SK-N-MC (cell line): ENCODE measurements around the gene DERA.
A peak's percentile ranks its signal among the peaks of the same experiment; 100 is the strongest.

Experiments used
- DNase-seq: peaks from one replicate; pipeline ENCODE4 v3.0.0-alpha.2; 2011; ENCODE audit warnings: low read depth, low spot score
- H3K27ac ChIP-seq: fragments of 200-600 bp; sonication (generic); 2 replicates; pipeline ENCODE4 v1.5.1; 2016; ENCODE audit warnings: mixed run types
- H3K36me3 ChIP-seq: fragments of 200-600 bp; sonication (generic); 2 replicates; pipeline ENCODE4 v1.6.1; 2017; ENCODE audit warnings: antibody characterized with exemption, low read length, mixed read lengths; ENCODE audit not compliant: insufficient read depth
- H3K4me3 ChIP-seq: fragments of 200-600 bp; sonication (generic); 2 replicates; pipeline ENCODE4 v1.5.1; 2016
- H3K9ac ChIP-seq: fragments of 200-600 bp; sonication (generic); 2 replicates; pipeline ENCODE4 v1.8.0; 2017; ENCODE audit warnings: mixed run types, mixed read lengths; ENCODE audit not compliant: insufficient read length
- H3K9me3 ChIP-seq: fragments of 200-600 bp; sonication (generic); 2 replicates; pipeline ENCODE4 v1.6.1; 2017; ENCODE audit warnings: low read depth, mild to moderate bottlenecking, antibody characterized with exemption, low read length, moderate library complexity, mixed read lengths
- EZH2 ChIP-seq: fragments of 200-600 bp; sonication (generic); IDR thresholded peaks from one replicate; pipeline ENCODE4 v1.6.1; 2017; ENCODE audit warnings: antibody characterized with exemption
- FOXP2 ChIP-seq: optimal IDR thresholded peaks from 2 replicates; pipeline ENCODE3; 2011; ENCODE audit warnings: mild to moderate bottlenecking, moderate library complexity; ENCODE audit not compliant: insufficient read depth; ENCODE audit errors: extremely low read length, control extremely low read depth
- POLR2AphosphoS5 ChIP-seq: IDR thresholded peaks from 2 replicates; pipeline ENCODE4 v1.6.1; 2012; ENCODE audit warnings: mild to moderate bottlenecking, low read depth, low read length, borderline replicate concordance

Gene DERA

DNA sequence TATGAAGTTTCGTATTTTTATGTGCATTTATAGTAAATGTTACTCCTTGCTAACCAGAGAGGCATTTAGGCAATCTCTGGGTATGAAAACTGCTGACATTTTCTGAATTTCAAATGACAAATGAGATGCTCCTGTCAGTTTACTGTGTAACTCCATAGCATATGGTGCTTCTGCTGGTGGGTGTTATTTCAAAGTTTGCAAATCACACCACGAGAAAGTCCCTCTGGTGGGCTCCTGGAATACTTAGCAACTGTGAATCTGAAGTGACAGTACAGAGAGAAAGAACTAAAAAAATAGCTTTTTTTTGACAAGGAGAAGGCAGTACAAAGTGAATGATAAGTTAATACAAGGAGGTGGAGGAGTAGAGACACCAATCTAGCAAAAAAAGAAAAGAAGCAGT lies 161.5 kb downstream of the DERA start:
- TF ChIP-seq FOXP2 (no peak), POLR2AphosphoS5 (no peak), EZH2 (no peak)
- H3K36me3 ChIP-seq: no peaks in the 10 kb centered on the region
- no peak overlapping the region for H3K4me3 ChIP-seq
- no peak overlapping the region for H3K9ac ChIP-seq
- DNase-seq: no peak
- no peaks in the 10 kb centered on the region for H3K9me3 ChIP-seq
- H3K27ac ChIP-seq: no peak overlapping the region

DNA sequence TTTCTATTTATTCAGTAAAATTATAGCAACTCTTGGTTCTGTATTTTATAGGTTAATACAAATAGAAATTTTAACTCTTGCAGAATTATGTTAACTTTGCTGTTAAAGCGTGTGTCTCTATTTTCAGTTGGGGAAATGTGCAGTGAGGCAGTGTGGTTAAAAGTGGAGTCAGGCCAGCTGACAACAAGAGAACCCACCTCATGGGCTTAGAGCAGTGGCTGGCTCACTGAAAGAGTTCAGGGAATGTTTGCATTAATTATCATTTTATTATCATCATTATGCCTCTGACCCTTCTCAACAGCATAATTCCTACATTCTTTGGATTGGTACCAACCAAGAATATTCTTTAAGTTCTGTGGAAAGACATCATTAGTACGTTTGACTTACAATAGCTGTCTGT lies 163.8 kb downstream of the DERA start:
- no peak overlapping the region for H3K27ac ChIP-seq
- H3K4me3 ChIP-seq: no peak overlapping the region
- H3K36me3 ChIP-seq: no peaks in the 10 kb centered on the region
- TF ChIP-seq EZH2: no peak
- TF ChIP-seq FOXP2: no peak
- no peak for TF ChIP-seq POLR2AphosphoS5
- no peak for DNase-seq
- no peaks in the 10 kb centered on the region for H3K9me3 ChIP-seq
- no peak overlapping the region for H3K9ac ChIP-seq

DNA sequence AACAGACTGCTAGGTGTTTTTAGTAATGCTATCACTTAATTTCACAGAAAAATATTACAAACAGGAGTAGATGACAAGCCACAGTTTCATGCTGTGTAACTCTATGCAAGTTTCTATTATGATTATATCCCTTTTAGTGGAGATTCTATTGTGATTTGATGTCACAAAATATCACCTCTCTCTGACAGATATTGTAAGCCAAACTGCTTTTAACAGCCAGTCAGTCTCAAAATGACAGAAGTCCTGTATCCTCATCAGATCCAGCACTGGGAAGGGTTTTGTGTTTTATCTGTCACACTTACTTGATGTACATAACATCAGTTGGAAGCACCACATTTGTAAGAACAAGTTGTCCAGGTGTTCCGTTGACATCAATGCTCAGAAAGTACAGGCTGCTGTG lies 164.8 kb downstream of the DERA start:
- no peaks in the 10 kb centered on the region for H3K36me3 ChIP-seq
- H3K9ac ChIP-seq: no peak overlapping the region
- no peak overlapping the region for H3K27ac ChIP-seq
- H3K9me3 ChIP-seq: no peaks in the 10 kb centered on the region
- no peak for DNase-seq
- no peak for TF ChIP-seq FOXP2
- no peak for TF ChIP-seq POLR2AphosphoS5
- TF ChIP-seq EZH2: no peak
- no peak overlapping the region for H3K4me3 ChIP-seq

- H3K27ac ChIP-seq: no peak overlapping the region
- no peak overlapping the region for H3K9ac ChIP-seq
- H3K36me3 ChIP-seq: no peaks in the 10 kb centered on the region
- no peak overlapping the region for H3K4me3 ChIP-seq
- DNase-seq: peak; percentile 28
- no peaks in the 10 kb centered on the region for H3K9me3 ChIP-seq
- no peak for TF ChIP-seq EZH2
- TF ChIP-seq POLR2AphosphoS5: no peak
Observed at GRCh38 chr12:16076557-16076956, 165.4 kb downstream of the DERA start.

DNA sequence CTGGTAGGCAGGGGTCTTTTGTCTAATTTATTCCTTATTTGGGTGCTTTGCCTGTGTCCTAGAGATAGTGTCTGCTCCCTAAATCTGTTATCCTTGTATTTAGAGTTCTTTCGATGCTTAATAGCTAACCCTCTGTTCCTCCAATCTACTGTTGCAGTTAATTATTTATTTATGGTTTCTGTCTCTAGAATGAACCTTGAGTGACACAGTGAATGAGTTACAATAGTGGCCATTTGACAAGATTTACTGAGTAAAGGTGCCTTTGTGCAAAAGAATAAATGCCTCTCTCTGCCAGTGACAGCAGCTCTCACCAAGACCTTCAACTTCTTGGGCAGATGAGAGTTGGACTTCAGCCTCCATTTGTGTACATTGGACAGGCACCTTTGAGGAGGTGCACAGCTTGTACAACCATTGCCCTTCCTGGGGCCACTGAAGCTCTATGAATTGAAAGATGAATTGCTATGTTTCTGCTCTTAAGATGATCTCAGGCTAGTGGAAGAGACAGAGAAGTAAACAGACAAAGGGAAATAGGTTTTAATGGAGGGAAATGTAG lies 165.9 kb downstream of the DERA start:
- Histone ChIP-seq H3K27ac (no peak overlapping the region), H3K4me3 (no peak overlapping the region), H3K9me3 (no peaks in the 10 kb centered on the region), H3K36me3 (no peaks in the 10 kb centered on the region), H3K9ac (no peak overlapping the region)
- no peak for DNase-seq
- TF ChIP-seq POLR2AphosphoS5 (no peak), FOXP2 (no peak), EZH2 (no peak)

DNA sequence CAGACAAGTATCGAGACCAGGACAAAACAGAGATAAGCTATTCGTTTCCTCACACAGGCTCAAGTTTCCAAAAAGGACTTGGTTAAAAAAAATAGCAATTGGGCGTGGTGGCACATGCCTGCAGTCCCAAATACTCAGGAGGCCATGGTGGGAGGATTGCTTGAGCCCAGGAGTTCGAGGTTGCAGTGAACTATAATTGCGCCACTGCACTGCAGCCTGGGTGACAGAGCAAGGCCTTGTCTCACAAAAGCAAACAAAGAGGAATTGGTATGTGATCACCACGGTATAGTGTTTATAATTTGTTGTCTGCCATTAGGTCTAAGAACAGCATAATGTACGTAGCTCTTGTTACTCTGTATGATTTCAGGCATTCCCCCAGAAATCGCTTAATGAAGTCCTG lies 175.3 kb downstream of the DERA start:
- H3K9ac ChIP-seq: no peak overlapping the region
- H3K36me3 ChIP-seq: no peaks in the 10 kb centered on the region
- no peak for DNase-seq
- H3K9me3 ChIP-seq: no peaks in the 10 kb centered on the region
- H3K4me3 ChIP-seq: no peak overlapping the region
- TF ChIP-seq FOXP2 (no peak), EZH2 (no peak), POLR2AphosphoS5 (no peak)
- H3K27ac ChIP-seq: no peak overlapping the region

DNA sequence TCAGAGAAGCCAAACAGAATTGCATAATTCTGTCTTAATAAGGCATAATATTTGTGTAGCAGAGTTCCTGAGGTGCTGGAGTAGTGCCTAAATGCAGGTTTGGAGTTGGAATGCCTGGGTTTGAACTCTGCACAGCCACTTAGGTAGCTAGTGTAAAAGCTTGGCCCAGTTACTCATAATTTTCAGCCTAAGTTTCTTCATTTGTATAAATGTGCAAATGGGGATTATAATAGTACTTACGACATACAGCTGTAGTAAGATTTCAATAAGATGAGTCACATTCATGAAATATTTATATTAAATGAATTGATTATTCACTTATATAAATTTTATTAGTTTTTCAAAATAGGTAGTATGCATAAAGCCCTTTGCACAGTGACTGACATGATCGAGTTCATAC lies 175.8 kb downstream of the DERA start:
- no peak for TF ChIP-seq EZH2
- no peak for TF ChIP-seq POLR2AphosphoS5
- Histone ChIP-seq H3K4me3 (no peak overlapping the region), H3K27ac (no peak overlapping the region), H3K9ac (no peak overlapping the region), H3K9me3 (no peaks in the 10 kb centered on the region), H3K36me3 (no peaks in the 10 kb centered on the region)
- DNase-seq: no peak
